Liver (tissue), 9 donors: ENCODE data around the gene KDM2A. TPM values are rescaled to one million over a fixed set of nuclear protein-coding genes. Genes with fewer than 3 reads are reported as not detected.

Source experiments
- DNase-seq: peaks from one replicate; pipeline ENCODE4 v3.0.0-alpha.2; 2017; ENCODE audit warnings: low spot score
- H3K27ac ChIP-seq, 2 donors: one replicate each; pipeline ENCODE4 v1.7.0; 2013; ENCODE audit warnings: inconsistent platforms in 2 of 2, low read length in 2 of 2, control low read depth in 1 of 2, low read depth in 1 of 2, mild to moderate bottlenecking in 1 of 2
- H3K27me3 ChIP-seq, 4 donors: one replicate each; pipeline versions ENCODE4 v1.6.1 to v1.7.0; 2013; ENCODE audit warnings: low read length in 3 of 4, inconsistent platforms in 1 of 4, mild to moderate bottlenecking in 1 of 4, moderate library complexity in 1 of 4; ENCODE audit not compliant: control insufficient read depth in 4 of 4, insufficient read depth in 4 of 4
- H3K36me3 ChIP-seq, 4 donors: one replicate each; pipeline versions ENCODE4 v1.6.1 to v1.7.0; 2013; ENCODE audit warnings: low read length in 3 of 4, mild to moderate bottlenecking in 3 of 4, low read depth in 1 of 4, moderate library complexity in 1 of 4; ENCODE audit not compliant: control insufficient read depth in 4 of 4, insufficient read depth in 3 of 4
- H3K4me1 ChIP-seq, 4 donors: one replicate each; pipeline versions ENCODE4 v1.6.1 to v1.7.0; 2013; ENCODE audit warnings: low read length in 3 of 4, mild to moderate bottlenecking in 3 of 4, moderate library complexity in 1 of 4; ENCODE audit not compliant: control insufficient read depth in 4 of 4, insufficient read depth in 4 of 4
- H3K4me3 ChIP-seq, 3 donors: one replicate each; pipeline versions ENCODE4 v1.6.1 to v1.7.0; 2013; ENCODE audit warnings: low read length in 3 of 3, control low read depth in 1 of 3, low read depth in 1 of 3, mild to moderate bottlenecking in 1 of 3
- H3K9ac ChIP-seq, 2 donors: one replicate each; pipeline ENCODE4 v1.7.0; 2013; ENCODE audit warnings: low read length in 2 of 2, mild to moderate bottlenecking in 2 of 2, moderate library complexity in 2 of 2, control low read depth in 1 of 2, low read depth in 1 of 2
- H3K9me3 ChIP-seq, 4 donors: one replicate each; pipeline versions ENCODE4 v1.6.1 to v1.7.0; 2013; ENCODE audit warnings: low read length in 3 of 4; ENCODE audit not compliant: control insufficient read depth in 4 of 4
- ATF3 ChIP-seq: IDR thresholded peaks from 2 replicates; pipeline ENCODE4 v1.6.1; 2016; ENCODE audit warnings: antibody characterized with exemption
- CTCF ChIP-seq: fragments of 150-350 bp; IDR thresholded peaks from 2 replicates; pipeline ENCODE4 v1.5.1; 2017; ENCODE audit warnings: improper control_type of control experiment, low read depth, low read length; ENCODE audit not compliant: missing input control
- FOXA1 ChIP-seq: IDR thresholded peaks from 2 replicates; pipeline ENCODE4 v1.6.1; 2016; ENCODE audit warnings: antibody characterized with exemption
- HNF4A ChIP-seq, 2 donors: conservative IDR thresholded peaks; 2 replicates each; pipeline ENCODE4 v1.6.1; 2016; ENCODE audit warnings: antibody characterized with exemption in 2 of 2, mild to moderate bottlenecking in 2 of 2
- HNF4G ChIP-seq: IDR thresholded peaks from 2 replicates; pipeline ENCODE4 v1.6.1; 2016; ENCODE audit warnings: antibody characterized with exemption
- JUND ChIP-seq, 2 donors: IDR thresholded peaks; 2 replicates each; pipeline ENCODE4 v1.6.1; 2016; ENCODE audit warnings: antibody characterized with exemption in 2 of 2
- NR2F2 ChIP-seq: IDR thresholded peaks from 2 replicates; pipeline ENCODE4 v1.6.1; 2016; ENCODE audit warnings: antibody characterized with exemption
- RAD21 ChIP-seq, 2 donors: IDR thresholded peaks; 2 replicates each; pipeline ENCODE4 v1.6.1; 2016; ENCODE audit warnings: antibody characterized with exemption in 2 of 2, mild to moderate bottlenecking in 2 of 2
- RXRA ChIP-seq, 2 donors: IDR thresholded peaks; 2 replicates each; pipeline ENCODE4 v1.6.1; 2017 to 2018; ENCODE audit warnings: antibody characterized with exemption in 2 of 2, mild to moderate bottlenecking in 1 of 2
- SP1 ChIP-seq: IDR thresholded peaks from 2 replicates; pipeline ENCODE4 v1.6.1; 2018; ENCODE audit warnings: antibody characterized with exemption, mild to moderate bottlenecking
- TAF1 ChIP-seq: conservative IDR thresholded peaks from 2 replicates; pipeline ENCODE4 v1.6.1; 2016; ENCODE audit warnings: antibody characterized with exemption, mild to moderate bottlenecking
- YY1 ChIP-seq: IDR thresholded peaks from 2 replicates; pipeline ENCODE4 v1.6.1; 2016; ENCODE audit warnings: antibody characterized with exemption, mild to moderate bottlenecking
- WGBS: extraction: QIAGEN DNeasy Blood & Tissue Kit; methylation state at CpG from one replicate; pipeline ENCODE4 v1.1.7; 2013; 5-methylcytosine and 5-hydroxymethylcytosine counted together
- polyA plus RNA-seq, 2 donors: library from polyadenylated mRNA; stranded (reverse) in 1 of 2; unstranded in 1 of 2; fragments of 200-250 nt in 1 of 2; fragments of >200 nt in 1 of 2; fragmentation: Nextera tagmentation in 1 of 2; extraction: Ambion mirVana in 1 of 2; gene quantifications; one replicate each; pipeline versions ENCODE4 v1.2.1 to v1.2.3, GENCODE V29; 2013 to 2015
- total RNA-seq, 2 donors: library from RNA; depleted of rRNA; stranded (reverse); fragments of >200 nt; gene quantifications; one replicate each; pipeline ENCODE4 v1.2.3, GENCODE V29; 2014
- donor health status: healthy.
- donor health status: healthy.
- donor health status: healthy.
- donor health status: healthy.
- donor health status: healthy.

KDM2A gene
- total and polyA plus RNA-seq, 4 donors = 8.3 to 44.9 (median 22.4) TPM

GRCh38 chr11:67265633-67266448 is 146.8 kb downstream of the KDM2A start:
- WGBS = 8% methylated on average over 54 of the region's 54 CpGs
- TF ChIP-seq RXRA (IDR thresholded peaks at IDR 0.05) = peak; percentile 10 to 52
- peak; percentile 64 to 75 for TF ChIP-seq RAD21 (IDR thresholded peaks at IDR 0.05)
- TF ChIP-seq NR2F2 = peak; percentile 59
- peak; percentile 88 for TF ChIP-seq CTCF
- TF ChIP-seq JUND (IDR thresholded peaks at IDR 0.05) = no peak
- TF ChIP-seq ATF3 = no peak
- TF ChIP-seq SP1 = peak; percentile 6
- no peak for TF ChIP-seq YY1
- peak; percentile 43 for TF ChIP-seq HNF4G
- TF ChIP-seq TAF1 = no peak
- peak; percentile 62 to 87 for TF ChIP-seq HNF4A (conservative IDR thresholded peaks at IDR 0.05)
- no peak for TF ChIP-seq FOXA1
- peak overlapping the region in 2 of 3 donors; percentile 20 to 79 for H3K4me3 ChIP-seq
- DNase-seq = peak; percentile 88
- no peaks in the 10 kb centered on the region for H3K27me3 ChIP-seq
- H3K4me1 ChIP-seq = peaks cover 15 to 70% (median 50%) of the 10 kb centered on the region in 4 donors
- no peaks in the 10 kb centered on the region for H3K9me3 ChIP-seq
- H3K36me3 ChIP-seq = no peaks in the 10 kb centered on the region
- H3K9ac ChIP-seq = peak overlapping the region; percentile 1 to 8
- peak overlapping the region; percentile 32 to 54 for H3K27ac ChIP-seq

- Histone ChIP-seq H3K27me3 (no peaks in the 10 kb centered on the region), H3K9ac (peak within 1 kb of the TSS; percentile 73 to 77), H3K36me3 (no peaks in the 10 kb centered on the region), H3K4me3 (peak within 1 kb of the TSS; percentile 59 to 79 (median 79)), H3K27ac (peak within 1 kb of the TSS; percentile 84 to 85), H3K9me3 (no peaks in the 10 kb centered on the region), H3K4me1 (peaks cover 12 to 72% (median 51%) of the 10 kb centered on the region in 4 donors)
- no peak for DNase-seq
- peak; percentile 54 for TF ChIP-seq YY1
- no peak for TF ChIP-seq HNF4G
- no peak for TF ChIP-seq HNF4A (conservative IDR thresholded peaks at IDR 0.05)
- no peak for TF ChIP-seq NR2F2
- TF ChIP-seq RAD21 (IDR thresholded peaks at IDR 0.05) = no peak
- no peak for TF ChIP-seq SP1
- WGBS = under 1% methylated on average over 103 of the region's 103 CpGs
These were observed 147.6 kb downstream of the KDM2A start, which contains the start of gene GRK2 for GRCh38 chr11:67266449-67267187. Gene GRK2 (plus strand): TSS chr11:67266473. CDS start chr11:67266700, 227 bp downstream.
